GM12874 (cell line): ENCODE data around the gene ANAPC5.

Experiments used
- CTCF ChIP-seq: IDR thresholded peaks from 2 replicates; pipeline ENCODE4 v1.5.1; 2011; ENCODE audit warnings: low read depth, mild to moderate bottlenecking, control low read depth, low read length, moderate library complexity; ENCODE audit not compliant: insufficient read depth

The ANAPC5 gene

GRCh38 chr12:121373755-121374154, 21.5 kb upstream of the ANAPC5 start:
- TF ChIP-seq CTCF = no peak

GRCh38 chr12:121371404-121371803, 19.2 kb upstream of the ANAPC5 start:
- no peak for TF ChIP-seq CTCF

DNA sequence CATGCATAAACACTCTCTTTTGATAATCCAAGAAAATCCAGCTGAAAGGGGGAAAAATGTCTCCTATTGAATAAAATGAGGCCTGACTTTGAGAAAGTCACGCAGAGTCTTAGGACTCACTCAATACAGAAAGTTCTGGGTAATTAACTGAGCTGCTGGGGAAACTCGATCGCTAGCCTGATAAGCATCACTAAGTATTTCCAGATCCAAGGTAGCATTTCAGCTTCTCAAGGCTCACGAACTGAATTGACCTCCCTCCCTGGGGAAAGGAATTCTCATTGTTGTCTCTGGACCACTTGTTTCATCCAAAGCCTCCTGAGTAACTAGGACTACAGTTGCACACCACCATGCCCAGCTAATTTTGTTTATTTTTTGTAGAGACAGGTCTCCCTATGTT, 13.8 kb upstream of the ANAPC5 start:
- no peak for TF ChIP-seq CTCF

GRCh38 chr12:121365416-121366062, 13.3 kb upstream of the ANAPC5 start:
- TF ChIP-seq CTCF = no peak

DNA sequence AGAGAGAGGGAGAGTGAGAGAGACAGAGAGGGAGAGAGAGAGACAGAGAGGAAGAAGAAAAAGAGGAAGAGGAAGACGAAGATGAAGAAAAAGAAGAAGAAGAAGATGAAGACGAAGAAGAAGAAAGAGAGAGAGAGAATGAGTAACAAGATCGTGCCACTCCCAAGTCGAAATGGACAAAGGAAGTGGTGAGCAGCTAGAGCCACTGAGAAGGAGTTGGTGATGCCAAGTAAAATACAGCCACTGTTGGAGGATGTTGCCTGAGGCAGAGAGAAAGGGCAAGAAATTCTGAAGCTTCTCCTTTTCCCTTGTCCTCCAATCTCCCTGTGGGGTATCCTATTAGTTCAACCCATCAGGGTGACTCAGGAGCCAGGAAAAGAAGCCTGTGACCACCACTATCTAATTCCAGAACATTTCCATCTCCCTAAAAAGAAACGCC, 12.5 kb upstream of the ANAPC5 start:
- no peak for TF ChIP-seq CTCF

DNA sequence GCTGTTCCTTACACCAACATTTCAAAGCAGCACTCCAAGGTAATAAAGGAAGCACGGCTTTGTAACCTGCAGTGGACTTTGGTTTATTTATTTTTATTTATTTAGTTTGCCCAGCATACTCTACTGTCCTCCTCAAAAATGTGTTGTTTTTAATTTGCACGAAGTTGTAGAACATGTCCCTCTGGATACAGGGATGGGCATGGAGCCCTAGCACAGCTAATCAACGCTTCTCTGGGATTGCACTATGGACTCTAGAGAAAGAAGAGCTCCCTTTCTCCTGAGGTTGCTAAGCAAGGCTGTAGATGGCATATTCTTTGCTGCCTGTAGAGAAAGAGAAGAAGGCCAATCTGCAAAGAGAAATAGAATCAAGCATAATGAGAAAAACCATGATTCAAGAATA, 5.9 kb upstream of the ANAPC5 start:
- no peak for TF ChIP-seq CTCF

- TF ChIP-seq CTCF = no peak
These were observed 5.1 kb upstream of the ANAPC5 start for GRCh38 chr12:121357331-121357730.

DNA sequence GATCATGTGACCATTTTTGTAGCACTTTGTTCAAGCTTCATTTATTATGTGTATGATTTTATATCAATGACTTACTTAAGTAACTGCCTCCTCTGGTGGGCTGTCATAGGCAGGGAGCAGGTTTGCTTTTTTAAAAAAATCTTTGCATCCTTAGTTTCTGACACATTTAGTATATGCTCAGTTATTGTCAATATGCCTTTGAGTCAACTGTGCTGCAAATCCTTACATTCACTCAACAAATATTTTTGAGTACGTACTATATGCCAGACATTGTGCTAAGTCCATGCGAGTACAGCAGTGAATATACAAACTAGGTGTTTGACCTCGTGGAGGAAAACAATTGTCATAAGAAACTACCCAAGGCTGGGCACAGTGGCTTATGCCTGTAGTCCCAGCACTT, 4.4 kb upstream of the ANAPC5 start:
- no peak for TF ChIP-seq CTCF
